HG03196 (cell line): ENCODE measurements around the gene ARHGAP23.
A peak's percentile ranks its signal among the peaks of the same experiment; 100 is the strongest.

Experiments used
- ATAC-seq: cut with Tn5 transposase; IDR thresholded peaks from one replicate; pipeline ENCODE4 v1.9.1; 2021; ENCODE audit not compliant: unreplicated experiment

Gene ARHGAP23

DNA sequence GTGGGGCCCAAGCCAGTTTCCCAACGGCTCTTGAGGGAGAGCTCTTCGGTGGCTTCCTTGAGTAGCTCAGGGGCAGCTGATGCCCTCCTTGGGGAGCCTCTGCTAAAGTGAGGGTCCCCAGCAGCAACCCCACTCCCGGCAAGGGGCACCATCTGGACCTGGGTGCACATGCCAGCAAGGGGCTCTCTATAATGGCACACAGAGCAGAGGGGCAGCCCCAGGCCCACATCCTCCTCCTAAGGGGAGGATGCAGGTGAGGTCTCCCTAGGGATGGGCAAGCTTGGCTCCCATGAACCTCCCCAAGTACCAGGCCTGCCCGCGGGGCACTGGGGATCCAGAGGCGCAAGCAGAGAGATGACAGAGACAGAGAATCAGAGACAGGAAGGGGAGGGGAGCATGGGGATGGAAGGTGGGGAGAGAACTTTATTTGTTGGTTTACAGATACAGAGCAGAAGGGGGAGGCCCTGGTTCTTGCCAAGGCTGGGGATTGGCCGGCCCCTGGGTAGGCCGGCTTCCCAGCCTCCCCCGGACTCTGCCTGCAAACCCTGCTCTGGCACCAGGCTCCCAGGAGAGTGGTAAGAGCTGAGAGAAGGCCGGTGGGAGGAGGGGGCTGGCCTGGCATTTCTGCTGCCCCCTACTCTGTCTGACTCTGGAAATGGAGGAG, 116.0 kb downstream of the ARHGAP23 start:
- ATAC-seq, result no peak

DNA sequence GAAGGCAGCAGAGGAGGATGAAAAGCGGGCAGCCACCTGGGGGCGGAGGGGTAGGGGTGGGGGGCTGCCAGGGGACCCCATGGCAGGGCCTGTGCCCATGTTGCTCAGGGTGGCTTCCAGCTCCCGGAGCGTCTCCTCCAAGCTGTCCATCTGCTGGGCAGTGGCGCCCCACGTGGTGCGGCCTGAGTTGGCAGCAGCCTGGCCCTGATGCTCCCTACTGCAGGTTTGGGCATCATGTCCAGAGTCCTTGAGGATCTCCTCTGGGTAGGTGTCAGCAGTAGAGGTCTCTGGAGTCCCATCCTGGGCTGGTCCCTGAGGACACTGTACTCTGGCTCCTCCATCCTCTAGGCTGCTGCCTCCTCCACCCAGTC, 116.6 kb downstream of the ARHGAP23 start:
- no peak for ATAC-seq

DNA sequence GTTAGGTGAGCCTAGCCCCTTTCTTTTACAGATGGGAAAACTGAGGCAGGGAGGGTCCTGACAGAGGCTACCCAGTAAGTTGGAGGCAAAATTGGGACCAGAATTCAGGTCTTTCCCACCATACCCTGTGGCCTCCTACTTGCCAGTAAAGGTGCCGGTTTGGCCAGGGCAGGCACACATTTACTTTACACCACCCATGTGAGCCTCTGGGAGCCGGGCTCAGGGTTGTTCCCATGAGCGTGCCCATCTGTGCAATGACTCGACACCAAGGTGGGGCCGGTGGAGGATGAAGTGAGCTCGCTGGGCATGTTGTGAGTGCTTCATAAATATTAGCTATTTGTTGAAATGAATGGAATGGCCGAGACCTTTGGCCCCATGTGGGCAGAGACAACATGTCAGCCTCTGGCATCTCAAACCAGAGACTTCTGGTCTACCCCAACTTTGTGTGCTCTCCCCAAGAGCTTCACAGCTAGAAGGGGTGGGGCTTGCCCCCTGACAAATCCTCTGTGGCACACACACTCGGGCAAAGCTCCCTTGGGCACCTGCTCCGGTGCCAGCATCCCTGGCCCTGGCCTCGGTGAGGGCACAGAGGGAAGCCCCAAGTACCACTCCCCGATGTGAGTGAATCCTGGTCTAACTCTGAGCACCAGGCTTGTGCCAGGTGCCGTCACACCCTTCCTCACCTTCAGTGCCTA, 117.4 kb downstream of the ARHGAP23 start:
- no peak for ATAC-seq

DNA sequence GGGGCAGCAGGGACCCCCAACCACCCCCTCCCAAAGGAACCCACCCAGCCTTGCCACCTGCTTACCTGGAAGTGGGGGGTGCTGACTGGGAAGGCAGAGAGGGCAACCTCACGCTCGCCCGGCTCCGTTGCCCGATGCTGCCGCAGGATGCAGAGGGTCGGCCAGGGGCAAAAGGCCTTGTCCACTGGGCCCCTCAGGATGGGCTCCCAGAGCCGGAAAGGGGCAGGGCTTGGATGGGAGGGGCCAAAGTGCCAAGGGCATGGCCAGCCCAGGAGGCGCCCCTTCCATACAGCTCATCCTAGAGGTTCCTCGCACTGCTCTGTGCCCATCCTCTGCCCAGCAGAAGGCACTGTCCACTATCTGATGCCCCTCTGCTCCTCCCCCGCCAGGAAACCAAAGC, 118.1 kb downstream of the ARHGAP23 start:
- no peak for ATAC-seq

DNA sequence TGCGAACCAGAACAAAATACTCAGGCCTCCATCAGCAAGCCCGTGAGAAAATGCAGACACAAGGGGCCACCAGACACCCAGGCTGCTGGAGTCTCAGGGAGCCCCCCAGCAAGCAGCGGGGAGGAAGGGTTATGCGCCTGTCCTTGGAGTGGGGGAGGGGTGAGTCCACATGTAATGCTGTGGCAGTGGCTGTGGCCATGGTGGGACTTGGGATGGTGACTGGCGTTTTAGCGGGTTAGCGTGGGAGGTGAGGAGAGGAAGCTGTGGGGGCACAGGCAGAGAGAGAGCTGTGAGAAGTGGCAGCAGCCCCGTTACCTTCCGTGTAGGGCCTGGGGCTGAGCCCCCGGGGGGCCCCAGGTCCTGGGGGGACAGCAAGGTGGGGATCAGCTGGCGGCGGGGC, 119.2 kb downstream of the ARHGAP23 start:
- ATAC-seq, result no peak

DNA sequence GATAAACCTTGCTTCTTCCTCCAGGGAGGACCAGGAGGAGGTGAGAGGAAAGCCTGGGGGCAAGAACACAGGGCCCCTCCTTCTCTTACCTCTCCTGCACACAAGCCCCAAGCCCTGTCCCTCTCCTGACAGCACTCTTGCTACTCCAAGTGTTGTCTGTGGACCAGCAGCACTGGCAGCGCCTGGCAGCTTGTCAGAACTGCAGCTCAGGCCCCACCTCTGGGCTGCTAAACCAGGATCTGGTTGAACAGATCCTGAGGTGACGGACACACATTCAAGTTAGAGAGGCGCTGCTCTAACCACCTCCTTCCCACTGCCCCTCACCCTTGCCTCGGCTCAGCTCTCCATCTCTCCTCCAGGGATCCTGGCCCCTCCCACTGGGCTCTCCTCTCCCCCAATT, 121.0 kb downstream of the ARHGAP23 start:
- ATAC-seq, result no peak

DNA sequence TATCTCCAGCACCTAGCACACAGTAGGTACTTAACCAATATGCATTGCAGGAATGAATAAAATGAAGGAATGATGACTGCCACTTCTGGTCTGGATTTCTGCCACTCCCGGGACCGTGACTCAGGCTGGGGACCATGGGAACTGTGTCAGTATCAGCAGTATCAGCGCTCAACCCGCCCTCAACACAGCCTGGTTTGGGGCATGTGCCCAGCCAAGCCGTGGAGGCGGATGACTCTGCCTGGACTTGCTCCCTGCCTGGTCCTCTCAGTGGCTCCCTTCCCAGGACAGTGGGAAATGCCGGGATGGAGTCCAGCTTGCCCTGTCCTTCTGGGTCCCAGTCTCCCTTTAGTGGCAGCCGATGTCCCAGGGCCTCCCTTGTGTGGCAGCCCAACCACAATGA, 122.4 kb downstream of the ARHGAP23 start:
- ATAC-seq, result no peak

DNA sequence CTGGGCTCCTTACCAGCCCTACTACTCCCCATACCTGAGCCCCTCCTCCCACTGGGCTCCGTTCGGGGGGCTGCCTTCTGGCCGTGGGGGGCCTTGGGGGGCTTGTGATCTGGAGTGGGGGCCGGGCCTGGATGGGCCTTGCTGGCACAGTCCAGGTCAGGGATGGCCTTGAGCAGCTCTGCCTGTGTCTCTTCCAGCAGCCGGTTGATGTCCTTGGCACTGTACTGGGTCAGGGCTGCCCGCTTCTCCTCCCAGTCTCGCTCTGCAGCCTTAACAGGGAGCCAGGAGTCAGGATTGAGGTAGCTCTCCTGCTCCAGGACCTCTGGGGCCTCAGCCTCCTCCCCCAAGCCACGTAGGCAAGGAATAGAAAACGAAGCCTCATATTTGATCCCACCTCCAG, 122.9 kb downstream of the ARHGAP23 start:
- no peak for ATAC-seq

DNA sequence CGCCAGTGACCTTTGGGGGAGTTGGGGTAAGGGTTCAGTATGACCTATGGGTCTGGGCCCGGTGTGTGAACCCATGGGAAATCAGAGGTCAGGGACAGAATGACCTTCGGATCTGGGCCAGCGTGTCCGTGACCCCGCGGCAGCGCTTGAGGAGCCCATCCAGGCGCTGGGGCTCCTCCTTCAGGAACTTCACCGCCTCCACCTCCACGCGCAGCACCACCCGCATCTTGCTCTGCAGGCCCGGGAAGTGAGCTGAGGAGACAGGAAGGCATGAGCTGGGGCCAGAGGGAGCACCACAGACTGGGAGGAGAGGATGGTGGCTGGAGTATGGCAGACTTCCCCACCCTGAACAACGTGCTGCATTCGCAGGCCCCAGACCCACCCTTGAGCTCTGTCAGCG, 124.1 kb downstream of the ARHGAP23 start:
- ATAC-seq, result no peak

DNA sequence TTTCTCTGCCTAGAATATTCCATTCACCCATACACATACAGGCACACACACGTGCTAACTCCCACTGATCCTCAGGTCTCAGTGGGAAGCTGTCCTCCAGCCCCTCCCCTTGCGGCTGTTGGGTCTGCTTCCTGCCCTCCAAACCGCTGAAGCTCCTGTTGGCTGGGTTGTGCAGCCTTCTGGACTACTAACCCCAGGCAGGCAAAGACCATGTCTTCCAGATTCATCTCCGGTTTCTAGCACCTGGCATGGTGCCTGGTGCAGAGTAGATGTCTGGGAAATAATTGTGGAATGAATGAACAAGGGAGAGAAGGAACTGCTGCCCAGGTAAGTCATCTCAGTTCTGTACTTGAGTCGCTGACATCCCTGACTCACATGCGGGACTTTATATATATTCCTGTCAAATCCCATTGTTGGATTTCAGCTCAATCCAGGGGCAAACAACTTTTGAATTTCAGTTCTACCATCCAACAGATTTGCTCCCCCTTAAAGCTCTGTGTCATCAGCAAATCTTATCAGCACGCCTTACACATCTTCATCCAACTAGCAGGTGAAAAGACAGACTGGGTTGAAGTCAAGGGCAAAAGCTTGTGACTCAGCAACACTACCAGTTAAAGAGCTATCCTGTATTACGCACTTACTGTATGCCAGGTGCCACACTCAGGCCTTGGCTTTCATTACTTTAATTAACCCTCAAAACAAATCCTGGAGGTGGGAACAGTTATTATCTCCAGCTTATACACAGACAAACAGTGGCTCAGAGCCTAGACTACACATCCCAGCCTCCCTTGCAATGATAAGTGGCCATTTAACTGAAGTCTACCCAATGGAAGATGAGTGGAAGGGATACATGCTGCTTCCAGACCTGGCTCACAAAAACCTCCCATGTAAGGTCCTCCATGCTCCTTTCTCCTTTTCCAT, 126.4 kb downstream of the ARHGAP23 start:
- ATAC-seq, result no peak

DNA sequence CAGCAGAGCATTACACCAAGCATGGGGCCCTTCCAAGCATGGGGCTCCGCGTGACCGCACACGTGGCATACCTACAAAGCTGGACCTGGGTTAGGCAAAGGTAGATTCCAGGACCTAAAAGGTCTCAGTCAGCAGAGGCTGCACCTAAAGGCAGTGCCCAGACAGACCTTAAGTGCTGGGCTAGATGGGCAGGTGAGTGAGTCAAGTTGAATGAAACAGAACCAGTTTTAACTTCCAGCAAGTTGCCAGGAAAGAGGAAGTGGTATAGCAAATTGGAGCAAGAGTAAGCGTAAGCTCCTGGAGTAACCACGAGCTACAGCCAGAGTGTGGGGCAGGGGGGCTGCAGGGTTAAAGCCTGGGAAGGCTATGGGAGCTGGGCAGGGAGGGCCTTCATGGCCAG, 128.0 kb downstream of the ARHGAP23 start:
- ATAC-seq, result no peak

DNA sequence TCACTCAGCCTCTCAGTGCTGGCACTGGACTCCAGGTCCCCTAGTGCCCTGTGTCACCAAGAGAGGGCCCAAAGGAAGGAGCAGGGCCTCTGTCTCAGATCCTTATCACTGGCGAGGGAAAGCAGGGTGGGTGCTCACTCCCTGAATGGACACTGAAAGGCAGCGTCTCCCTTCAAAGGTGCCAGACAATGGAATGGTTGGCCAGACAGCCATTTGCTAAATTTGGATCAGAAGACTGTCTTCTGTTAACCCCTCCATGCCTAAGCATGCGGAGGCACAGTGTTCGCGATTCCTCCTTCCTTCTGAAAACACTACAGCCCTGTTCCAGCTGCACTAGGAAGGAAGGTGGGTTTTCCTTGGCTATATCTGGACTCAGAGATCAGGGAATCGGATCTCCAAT, 129.1 kb downstream of the ARHGAP23 start:
- no peak for ATAC-seq

DNA sequence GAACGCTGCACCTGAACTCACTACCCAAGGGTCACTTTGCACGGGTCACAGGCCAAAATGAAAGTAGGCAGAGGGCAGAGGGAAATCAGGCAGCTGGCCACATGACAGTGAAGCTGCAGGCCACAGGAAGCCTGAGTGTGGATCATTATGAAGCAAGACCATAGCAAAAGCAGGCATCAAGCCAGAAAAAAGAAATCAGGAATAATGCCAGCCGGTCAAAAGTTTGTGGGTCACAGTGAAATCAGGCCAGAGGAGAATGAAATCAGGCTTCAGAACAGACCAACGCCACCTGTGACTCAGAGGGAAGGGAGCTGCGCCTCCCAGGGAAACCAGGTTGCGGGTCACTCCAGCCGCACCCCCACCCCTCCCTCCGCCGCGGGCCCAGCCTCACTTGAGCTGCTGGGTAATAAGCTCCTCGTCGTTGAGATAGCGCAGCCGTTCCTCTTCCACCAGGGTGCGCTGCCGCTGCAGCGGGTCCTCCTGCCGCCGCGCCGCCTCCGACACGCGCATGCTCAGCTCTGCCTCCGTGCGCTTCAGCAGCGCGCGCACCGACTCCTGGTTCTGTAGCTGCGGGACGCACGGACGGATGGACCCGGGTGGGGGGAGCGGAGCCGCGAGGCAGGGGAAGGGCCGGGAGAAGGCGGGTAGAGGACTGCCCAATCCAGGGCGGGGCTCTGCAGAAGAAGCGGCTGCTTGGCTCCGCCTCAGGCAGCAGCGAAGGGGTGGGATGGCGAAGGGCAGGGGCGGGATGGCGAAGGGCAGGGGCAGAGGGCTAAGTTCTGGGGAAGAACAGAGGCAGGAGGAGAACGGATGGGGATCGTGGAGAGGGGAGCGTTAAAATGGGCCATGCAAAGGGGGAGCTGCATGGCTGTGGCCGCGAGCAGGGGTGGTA, 129.8 kb downstream of the ARHGAP23 start:
- ATAC-seq, result peak; percentile 74

DNA sequence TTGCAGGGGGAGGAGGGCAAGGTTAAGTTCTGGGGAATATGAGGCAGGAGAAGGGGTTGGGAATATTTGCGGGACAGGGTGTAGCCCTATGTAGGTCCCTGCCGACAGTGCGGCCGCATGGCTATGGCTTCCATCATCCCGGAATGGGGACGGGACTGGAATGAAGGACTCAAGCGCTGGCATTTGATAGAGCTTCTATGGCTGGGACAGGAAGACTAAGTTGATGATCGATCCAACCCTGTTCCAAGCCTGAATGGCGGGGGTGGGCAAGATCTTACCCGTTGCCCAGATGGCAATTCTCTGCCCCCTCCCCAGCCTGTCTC, 130.4 kb downstream of the ARHGAP23 start:
- peak; percentile 3 for ATAC-seq

DNA sequence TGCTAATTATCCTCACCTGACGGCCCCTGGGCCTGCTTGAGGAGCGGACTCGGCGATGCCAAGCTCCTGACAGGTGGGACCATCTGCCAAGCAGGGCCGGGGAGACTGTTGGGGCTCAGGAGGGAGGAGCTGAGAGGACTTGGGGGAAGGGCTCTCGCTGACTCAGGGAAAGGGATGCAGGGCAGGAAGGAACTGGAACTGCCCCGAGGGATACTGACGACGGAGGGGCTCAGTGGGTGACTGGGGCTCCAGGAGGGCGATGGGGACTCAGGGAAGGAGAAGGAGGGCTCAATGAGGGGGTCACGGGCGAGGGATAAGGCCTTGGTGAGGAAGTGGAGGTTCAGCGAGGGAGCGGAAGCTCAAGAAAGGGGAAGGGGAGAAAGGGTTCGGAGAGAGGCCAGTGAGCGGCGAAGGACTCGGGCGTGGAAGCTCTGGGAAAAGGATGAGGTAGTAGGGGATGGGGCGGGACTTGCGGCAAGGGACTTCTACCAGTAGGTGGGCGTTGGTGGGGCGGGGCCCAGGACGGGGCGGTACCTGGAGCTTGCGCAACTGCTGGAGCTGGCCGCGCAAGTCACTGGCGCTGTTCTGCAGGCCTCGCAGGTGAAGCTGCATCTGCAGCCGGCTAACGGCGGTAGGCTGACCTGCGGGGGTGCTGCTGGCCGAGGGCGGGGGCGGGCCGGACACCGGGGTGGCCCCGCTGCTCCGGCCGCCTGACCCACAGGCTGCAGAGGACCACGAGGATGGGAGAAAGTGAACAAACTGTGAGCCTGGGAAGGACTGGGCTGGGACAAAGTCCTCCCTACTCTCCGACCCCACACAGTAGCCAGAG, 131.0 kb downstream of the ARHGAP23 start:
- ATAC-seq, result peak; percentile 68

DNA sequence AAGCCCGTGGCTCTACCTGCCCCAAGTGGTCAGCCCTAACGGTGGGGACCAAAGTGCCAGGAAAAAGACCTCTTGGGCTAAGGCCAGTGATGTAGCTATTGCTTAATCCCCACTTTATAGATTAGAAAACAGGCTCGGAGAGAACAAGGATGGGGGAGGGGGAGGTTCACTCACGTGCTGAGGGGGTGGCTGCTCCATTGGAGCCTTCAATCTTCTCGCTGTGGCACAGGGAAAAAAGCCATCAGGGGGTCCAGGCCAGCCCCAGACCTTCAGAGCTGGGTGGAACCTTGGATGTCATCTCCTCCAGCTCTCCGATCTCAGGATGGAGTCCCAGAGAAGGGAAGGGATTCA, 131.6 kb downstream of the ARHGAP23 start:
- ATAC-seq, result no peak

DNA sequence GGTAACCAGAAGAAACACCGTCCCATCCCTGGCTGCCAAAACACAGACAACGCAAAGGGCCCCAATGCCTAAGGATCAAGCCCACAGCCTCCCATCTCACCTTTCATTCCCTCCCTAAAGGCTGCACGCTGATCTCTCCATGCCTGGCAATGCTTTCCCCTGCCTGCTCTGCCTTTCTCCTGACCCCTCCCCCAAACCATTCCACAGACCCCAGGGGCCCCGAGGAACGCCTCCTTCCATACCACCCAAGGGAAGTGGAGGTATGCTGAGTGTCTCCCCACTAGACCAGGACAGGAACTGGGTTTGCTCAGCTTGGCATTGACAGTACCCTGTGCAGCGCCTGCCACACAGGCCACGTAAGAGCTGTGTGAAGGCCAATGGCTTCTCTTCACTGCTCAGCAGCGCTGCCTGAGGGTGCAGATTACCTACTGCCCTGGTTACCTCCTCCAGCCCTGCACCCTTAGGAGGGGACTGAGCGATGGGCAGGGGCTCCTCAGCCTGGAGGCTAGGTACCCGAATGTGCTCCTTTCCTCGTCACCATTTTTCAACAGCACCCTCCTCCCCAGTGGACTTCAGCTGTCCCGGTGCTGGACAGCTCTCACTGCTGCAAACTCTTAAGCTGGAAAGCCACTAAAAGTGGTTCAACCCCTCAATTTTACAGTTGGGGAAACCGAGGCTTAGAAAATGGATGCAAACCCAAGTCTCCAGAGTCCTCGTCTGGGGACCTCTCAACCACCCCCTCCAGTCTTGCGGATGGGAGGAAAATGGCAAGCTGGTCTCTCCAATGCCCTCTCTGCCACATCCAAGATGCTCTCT, 132.4 kb downstream of the ARHGAP23 start:
- ATAC-seq, result no peak

DNA sequence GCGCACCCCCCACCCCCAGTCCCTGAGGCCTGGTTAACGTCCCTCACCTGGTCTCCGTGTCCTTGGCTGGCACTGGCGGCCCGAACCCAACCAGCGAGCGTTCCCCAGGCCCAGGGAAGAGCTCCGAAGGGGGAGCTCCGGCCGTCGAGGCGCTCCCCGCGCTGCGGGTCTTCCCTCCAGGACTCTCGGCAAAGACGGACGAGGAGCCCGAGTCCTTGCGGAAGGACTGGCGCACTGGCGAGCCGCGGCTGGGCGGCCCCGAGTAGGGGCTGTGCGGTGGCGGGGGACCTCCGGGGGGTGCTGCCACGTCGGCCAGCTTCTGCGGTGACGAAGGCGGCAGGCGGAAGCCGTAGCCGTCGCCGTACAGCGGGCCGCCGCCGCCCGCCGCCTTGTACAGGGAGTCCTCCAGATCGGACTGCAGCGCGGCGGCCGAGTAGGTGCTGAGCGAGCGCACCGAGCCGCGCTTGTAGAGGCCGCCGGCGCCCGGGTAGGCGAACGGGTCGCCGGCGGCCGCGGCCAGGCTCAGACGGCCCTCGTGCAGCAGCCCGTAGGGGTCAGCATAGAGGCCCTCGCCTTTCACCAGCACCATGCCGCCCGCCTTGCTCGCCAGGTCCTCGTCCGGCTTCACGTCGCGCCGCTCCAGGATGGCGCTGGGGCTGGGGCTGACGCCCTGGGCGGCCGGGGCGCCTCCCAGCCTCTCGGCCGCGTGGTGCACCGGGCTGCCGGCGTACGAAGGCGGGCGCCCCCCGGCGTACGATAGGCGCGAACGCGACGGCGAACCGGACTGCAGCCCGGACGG, 133.4 kb downstream of the ARHGAP23 start:
- no peak for ATAC-seq
